Neural cell (in vitro differentiated cells): ENCODE measurements around the gene LGI4. TPM values are rescaled to one million over a fixed set of nuclear protein-coding genes. Genes with fewer than 3 reads are reported as not detected.

Source experiments
- H2AFZ ChIP-seq: fragments of 200-600, 300-800 bp; sonication (generic), shearing (Covaris generic); 2 replicates; pipeline ENCODE4 v1.6.0; 2014; ENCODE audit warnings: low read depth, mild to moderate bottlenecking, antibody characterized with exemption, low read length, moderate library complexity
- H3F3A ChIP-seq: fragments of 200-600 bp; shearing (Covaris generic); 2 replicates; pipeline ENCODE4 v1.6.1; 2016; ENCODE audit warnings: mild to moderate bottlenecking, moderate library complexity, mixed read lengths, antibody characterized with exemption, low read length; ENCODE audit not compliant: insufficient read depth, poor library complexity, severe bottlenecking
- H3K27ac ChIP-seq: fragments of 200-600, 300-800 bp; sonication (generic), shearing (Covaris generic); 2 replicates; pipeline ENCODE4 v1.5.1; 2014; ENCODE audit warnings: mild to moderate bottlenecking, low read length, moderate library complexity
- H3K27me3 ChIP-seq: fragments of 300-800, 200-600 bp; sonication (generic), shearing (Covaris generic); 2 replicates; pipeline ENCODE4 v1.6.0; 2014; ENCODE audit warnings: mild to moderate bottlenecking, low read depth, low read length, moderate library complexity; ENCODE audit not compliant: insufficient read depth
- H3K36me3 ChIP-seq: fragments of 300-800, 200-600 bp; sonication (generic), shearing (Covaris generic); 2 replicates; pipeline ENCODE4 v1.5.1; 2014; ENCODE audit warnings: mild to moderate bottlenecking, antibody characterized with exemption, low read length, moderate library complexity; ENCODE audit not compliant: insufficient read depth
- H3K4me2 ChIP-seq: fragments of 300-800, 200-600 bp; sonication (generic), shearing (Covaris generic); 2 replicates; pipeline ENCODE4 v1.6.0; 2014; ENCODE audit warnings: mild to moderate bottlenecking, low read length
- H3K4me3 ChIP-seq: fragments of 300-800, 200-600 bp; sonication (generic), shearing (Covaris generic); 2 replicates; pipeline ENCODE4 v1.5.1; 2014; ENCODE audit warnings: mild to moderate bottlenecking, low read length, moderate library complexity
- H3K79me2 ChIP-seq: fragments of 200-600 bp; shearing (Covaris generic); replicated peaks from 2 replicates; pipeline ENCODE4 v1.6.0; 2014; ENCODE audit warnings: mild to moderate bottlenecking, low read length, moderate library complexity; ENCODE audit not compliant: insufficient read depth
- H3K9ac ChIP-seq: fragments of 300-800, 200-600 bp; sonication (generic), shearing (Covaris generic); 2 replicates; pipeline ENCODE4 v1.6.1; 2016; ENCODE audit warnings: mild to moderate bottlenecking, low read length, mixed read lengths
- H3K9me2 ChIP-seq: fragments of 200-600 bp; shearing (Covaris generic); 2 replicates; pipeline ENCODE4 v1.6.1; 2016; ENCODE audit warnings: mild to moderate bottlenecking, low read length, mixed read lengths; ENCODE audit not compliant: insufficient read depth
- H3K9me3 ChIP-seq: fragments of 200-600, 300-800 bp; sonication (generic), shearing (Covaris generic); 2 replicates; pipeline ENCODE4 v1.6.1; 2016; ENCODE audit warnings: mild to moderate bottlenecking, mixed run types, low read length, moderate library complexity, mixed read lengths
- H4K20me1 ChIP-seq: fragments of 200-600 bp; shearing (Covaris generic); 2 replicates; pipeline ENCODE4 v1.6.1; 2016; ENCODE audit warnings: mild to moderate bottlenecking, mixed run types; ENCODE audit not compliant: insufficient read depth
- CTCF ChIP-seq: fragments of 450-650 bp; IDR thresholded peaks from 2 replicates; pipeline ENCODE4 v1.5.1; 2014; ENCODE audit warnings: antibody characterized with exemption, mild to moderate bottlenecking, moderate library complexity; ENCODE audit not compliant: poor library complexity, severe bottlenecking
- EP300 ChIP-seq: fragments of 450-650 bp; conservative IDR thresholded peaks from 2 replicates; pipeline ENCODE4 v1.6.1; 2014; ENCODE audit warnings: antibody characterized with exemption, mild to moderate bottlenecking, moderate library complexity; ENCODE audit not compliant: poor library complexity, severe bottlenecking
- EZH2 ChIP-seq: fragments of 200-600, 300-800 bp; shearing (Covaris generic), sonication (generic); IDR thresholded peaks from 2 replicates; pipeline ENCODE4 v1.6.1; 2014; ENCODE audit warnings: antibody characterized with exemption, low read length, borderline replicate concordance, mild to moderate bottlenecking; ENCODE audit not compliant: insufficient read depth, poor library complexity, severe bottlenecking
- MXI1 ChIP-seq: fragments of 450-650 bp; conservative IDR thresholded peaks from 2 replicates; pipeline ENCODE4 v1.6.1; 2014; ENCODE audit warnings: antibody characterized with exemption, mild to moderate bottlenecking; ENCODE audit not compliant: poor library complexity, severe bottlenecking
- POLR2AphosphoS5 ChIP-seq: IDR thresholded peaks from 2 replicates; pipeline ENCODE4 v1.6.1; 2012
- RAD21 ChIP-seq: fragments of 450-650 bp; conservative IDR thresholded peaks from 2 replicates; pipeline ENCODE4 v1.6.1; 2014; ENCODE audit warnings: antibody characterized with exemption, mild to moderate bottlenecking, moderate library complexity
- REST ChIP-seq: IDR thresholded peaks from 2 replicates; pipeline ENCODE4 v1.6.1; 2012; ENCODE audit warnings: borderline replicate concordance
- SMC3 ChIP-seq: fragments of 450-650 bp; conservative IDR thresholded peaks from 2 replicates; pipeline ENCODE4 v1.6.1; 2014; ENCODE audit warnings: antibody characterized with exemption, mild to moderate bottlenecking, moderate library complexity; ENCODE audit not compliant: poor library complexity
- TAF1 ChIP-seq: IDR thresholded peaks from 2 replicates; pipeline ENCODE4 v1.6.1; 2012; ENCODE audit warnings: low read depth
- polyA plus RNA-seq: library from polyadenylated mRNA; depleted of rRNA; stranded (reverse); fragments of >200 nt; gene quantifications from 2 replicates; pipeline ENCODE4 v1.2.3, GENCODE V29; 2014

LGI4 gene
- polyA plus RNA-seq, 1 donor from 2014 or later = 0.63 TPM

DNA sequence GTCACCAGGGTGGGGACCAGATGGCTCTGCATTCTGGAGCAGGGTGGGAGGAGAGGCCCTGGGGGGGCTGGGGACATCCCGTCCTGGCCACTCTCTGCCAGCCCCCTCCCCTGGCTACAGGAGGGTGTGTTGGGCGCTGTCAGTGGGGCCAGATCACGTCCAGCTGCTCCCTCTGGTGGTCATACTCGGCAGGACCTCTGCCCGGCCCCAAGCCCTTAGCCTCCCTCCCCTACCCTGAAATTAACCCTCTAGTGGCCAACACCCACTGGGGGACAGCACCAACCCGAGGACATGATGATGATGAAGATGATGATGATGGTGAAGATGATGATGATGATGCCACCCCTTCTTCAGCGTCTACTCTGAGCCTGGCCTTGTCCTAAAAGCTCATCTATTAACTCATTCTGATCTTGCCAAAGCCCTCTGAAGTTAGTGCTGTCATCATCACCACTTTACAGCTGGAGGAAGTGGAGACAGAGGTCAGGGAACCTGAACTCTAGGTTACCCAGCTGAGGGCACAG is 590 bp upstream of the LGI4 start:
- no peaks in the 10 kb centered on the region for H3F3A ChIP-seq
- H2AFZ ChIP-seq = no peak overlapping the region
- H3K9me2 ChIP-seq = no peaks in the 10 kb centered on the region
- no peaks in the 10 kb centered on the region for H3K9me3 ChIP-seq
- no peak overlapping the region for H3K27ac ChIP-seq
- H3K9ac ChIP-seq = no peak overlapping the region
- TF ChIP-seq CTCF = peak; percentile 72
- TF ChIP-seq EP300 = no peak
- peak; percentile 62 for TF ChIP-seq RAD21
- no peak for TF ChIP-seq REST
- no peak for TF ChIP-seq POLR2AphosphoS5
- TF ChIP-seq EZH2 = no peak
- peak; percentile 73 for TF ChIP-seq SMC3
- TF ChIP-seq TAF1 = no peak
- no peak for TF ChIP-seq MXI1
- H3K79me2 ChIP-seq = no peaks in the 10 kb centered on the region
- no peaks in the 10 kb centered on the region for H3K36me3 ChIP-seq
- no peaks in the 10 kb centered on the region for H3K27me3 ChIP-seq
- H4K20me1 ChIP-seq = no peaks in the 10 kb centered on the region
- H3K4me3 ChIP-seq = no peak overlapping the region
- no peak overlapping the region for H3K4me2 ChIP-seq

- Histone ChIP-seq H3K27ac (no peak overlapping the region), H3K4me2 (no peak overlapping the region), H3K27me3 (no peaks in the 10 kb centered on the region), H3K9ac (no peak overlapping the region), H3K36me3 (no peaks in the 10 kb centered on the region), H3F3A (no peaks in the 10 kb centered on the region), H4K20me1 (no peaks in the 10 kb centered on the region), H3K9me2 (no peaks in the 10 kb centered on the region), H2AFZ (no peak overlapping the region), H3K79me2 (no peaks in the 10 kb centered on the region), H3K9me3 (no peaks in the 10 kb centered on the region), H3K4me3 (no peak overlapping the region)
- TF ChIP-seq REST (no peak), MXI1 (no peak), TAF1 (no peak), EP300 (no peak), SMC3 (no peak), POLR2AphosphoS5 (no peak)
These were observed 1.0 kb downstream of the LGI4 start for GRCh38 chr19:35133826-35134225.
